Peyer's patch (tissue), 4 donors: ENCODE results near the gene LAMB3. TPM values are rescaled to one million over a fixed set of nuclear protein-coding genes. Genes with fewer than 3 reads are reported as not detected.

Experiments
- DNase-seq, 3 donors: peaks; one replicate each; pipeline ENCODE4 v3.0.0-alpha.2; 2017 to 2019
- H3K27ac ChIP-seq, 4 donors: fragments of 200-600 bp; sonication (generic); one replicate each; pipeline ENCODE4 v1.5.1; 2016 to 2019
- H3K27me3 ChIP-seq, 2 donors: fragments of 200-600 bp; sonication (generic); one replicate each; pipeline ENCODE4 v1.5.1; 2019
- H3K36me3 ChIP-seq, 3 donors: fragments of 200-600 bp; sonication (generic); one replicate each; pipeline ENCODE4 v1.5.1; 2016 to 2019
- H3K4me1 ChIP-seq, 4 donors: fragments of 200-600 bp; sonication (generic); one replicate each; pipeline ENCODE4 v1.5.1; 2016 to 2019
- H3K4me3 ChIP-seq, 4 donors: fragments of 200-600 bp; sonication (generic); 1 replicate in 3 of 4; 2 replicates in 1 of 4; pipeline ENCODE4 v1.5.1; 2016 to 2019; ENCODE audit warnings: mild to moderate bottlenecking in 1 of 4
- H3K9me3 ChIP-seq, 4 donors: fragments of 200-600 bp; sonication (generic); one replicate each; pipeline ENCODE4 v1.5.1; 2016 to 2019; ENCODE audit warnings: mild to moderate bottlenecking in 1 of 4
- POLR2A ChIP-seq, 2 donors: fragments of 450-650 bp; IDR thresholded peaks; one replicate each; pipeline ENCODE4 v1.5.1; 2017; ENCODE audit warnings: antibody characterized with exemption in 2 of 2, mild to moderate bottlenecking in 2 of 2, moderate library complexity in 2 of 2
- total RNA-seq, 4 donors: library from RNA; depleted of rRNA; stranded (reverse); fragments of >200 nt; gene quantifications; one replicate each; pipeline ENCODE4 v1.1.0, GENCODE V29; 2016
- TF ChIP-seq, protein P1 (sequence below), 6 experiments: fragments of 450-650 bp in 4 of 6; fragments of 200-600 bp in 2 of 6; sonication (generic) in 1 of 6; IDR thresholded peaks; one replicate each; pipeline ENCODE4 v1.5.1; 2017 to 2019; ENCODE audit warnings: antibody characterized with exemption in 6 of 6, mild to moderate bottlenecking in 3 of 6, moderate library complexity in 1 of 6

Gene LAMB3
- total RNA-seq, 4 donors from 2014 or later, result 9.1 to 109 (median 104) TPM

DNA sequence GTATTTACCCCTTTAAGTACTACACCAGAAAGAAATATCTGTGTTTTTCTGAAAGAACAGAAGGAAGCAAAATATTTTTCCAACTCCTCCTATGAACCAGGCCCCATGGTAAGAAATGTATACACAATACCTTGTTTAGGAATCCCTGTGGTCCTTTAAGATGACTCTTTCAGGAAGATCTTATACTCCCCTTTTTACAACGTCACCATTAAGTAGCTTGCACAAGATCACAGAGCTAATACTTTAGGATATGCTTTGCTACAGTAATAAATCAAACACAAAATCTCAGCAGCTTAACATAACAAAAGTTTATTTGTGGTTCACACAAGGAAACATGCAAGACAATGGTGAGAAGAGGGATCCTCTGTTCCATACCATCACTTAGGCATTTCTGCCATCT is 8.8 kb upstream of the LAMB3 start:
- no peak overlapping the region for H3K4me3 ChIP-seq
- H3K9me3 ChIP-seq, result no peaks in the 10 kb centered on the region
- H3K4me1 ChIP-seq, result peaks cover 0 to 32% (median 0%) of the 10 kb centered on the region in 4 donors
- no peak overlapping the region for H3K27ac ChIP-seq
- no peaks in the 10 kb centered on the region for H3K36me3 ChIP-seq
- no peaks in the 10 kb centered on the region for H3K27me3 ChIP-seq
- no peak for DNase-seq
- TF ChIP-seq POLR2A (IDR thresholded peaks at IDR 0.05), result no peak
- TF ChIP-seq, protein P1, sequence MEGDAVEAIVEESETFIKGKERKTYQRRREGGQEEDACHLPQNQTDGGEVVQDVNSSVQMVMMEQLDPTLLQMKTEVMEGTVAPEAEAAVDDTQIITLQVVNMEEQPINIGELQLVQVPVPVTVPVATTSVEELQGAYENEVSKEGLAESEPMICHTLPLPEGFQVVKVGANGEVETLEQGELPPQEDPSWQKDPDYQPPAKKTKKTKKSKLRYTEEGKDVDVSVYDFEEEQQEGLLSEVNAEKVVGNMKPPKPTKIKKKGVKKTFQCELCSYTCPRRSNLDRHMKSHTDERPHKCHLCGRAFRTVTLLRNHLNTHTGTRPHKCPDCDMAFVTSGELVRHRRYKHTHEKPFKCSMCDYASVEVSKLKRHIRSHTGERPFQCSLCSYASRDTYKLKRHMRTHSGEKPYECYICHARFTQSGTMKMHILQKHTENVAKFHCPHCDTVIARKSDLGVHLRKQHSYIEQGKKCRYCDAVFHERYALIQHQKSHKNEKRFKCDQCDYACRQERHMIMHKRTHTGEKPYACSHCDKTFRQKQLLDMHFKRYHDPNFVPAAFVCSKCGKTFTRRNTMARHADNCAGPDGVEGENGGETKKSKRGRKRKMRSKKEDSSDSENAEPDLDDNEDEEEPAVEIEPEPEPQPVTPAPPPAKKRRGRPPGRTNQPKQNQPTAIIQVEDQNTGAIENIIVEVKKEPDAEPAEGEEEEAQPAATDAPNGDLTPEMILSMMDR (IDR thresholded peaks at IDR 0.05), result no peak

DNA sequence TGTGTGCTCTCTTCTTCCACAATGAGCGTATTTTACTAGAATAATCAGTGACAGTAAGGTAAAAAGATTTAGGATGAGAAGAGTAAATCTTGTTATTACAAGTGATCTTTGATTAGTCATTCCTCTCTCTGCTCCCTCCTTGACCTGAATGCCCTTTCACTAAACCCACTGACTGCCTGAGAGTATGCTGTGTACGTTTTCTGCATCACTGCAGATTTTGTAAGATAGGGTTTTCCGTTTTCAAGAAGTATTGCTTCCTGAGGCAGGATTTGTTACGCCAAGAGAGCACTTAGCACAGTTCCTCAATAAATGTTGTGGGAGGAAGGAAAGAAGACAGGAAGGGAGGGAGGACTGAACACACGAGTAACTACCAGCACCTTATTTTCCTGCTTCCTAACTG is 7.7 kb upstream of the LAMB3 start:
- TF ChIP-seq, protein P1 (IDR thresholded peaks at IDR 0.05), result no peak
- TF ChIP-seq POLR2A (IDR thresholded peaks at IDR 0.05), result no peak
- H3K27ac ChIP-seq, result no peak overlapping the region
- peaks cover 0 to 35% (median 0%) of the 10 kb centered on the region in 4 donors for H3K4me1 ChIP-seq
- no peaks in the 10 kb centered on the region for H3K9me3 ChIP-seq
- H3K4me3 ChIP-seq, result no peak overlapping the region
- no peaks in the 10 kb centered on the region for H3K36me3 ChIP-seq
- DNase-seq, result no peak
- H3K27me3 ChIP-seq, result no peaks in the 10 kb centered on the region

GRCh38 chr1:209657918-209658317 is 5.7 kb upstream of the LAMB3 start:
- peak overlapping the region in 1 of 4 donors; percentile 93 for H3K27ac ChIP-seq
- H3K4me1 ChIP-seq, result peaks cover 0 to 53% (median 0%) of the 10 kb centered on the region in 4 donors
- no peaks in the 10 kb centered on the region for H3K36me3 ChIP-seq
- DNase-seq, result no peak
- no peaks in the 10 kb centered on the region for H3K9me3 ChIP-seq
- H3K4me3 ChIP-seq, result no peak overlapping the region
- TF ChIP-seq, protein P1 (IDR thresholded peaks at IDR 0.05), result no peak
- TF ChIP-seq POLR2A (IDR thresholded peaks at IDR 0.05), result no peak
- H3K27me3 ChIP-seq, result no peaks in the 10 kb centered on the region

DNA sequence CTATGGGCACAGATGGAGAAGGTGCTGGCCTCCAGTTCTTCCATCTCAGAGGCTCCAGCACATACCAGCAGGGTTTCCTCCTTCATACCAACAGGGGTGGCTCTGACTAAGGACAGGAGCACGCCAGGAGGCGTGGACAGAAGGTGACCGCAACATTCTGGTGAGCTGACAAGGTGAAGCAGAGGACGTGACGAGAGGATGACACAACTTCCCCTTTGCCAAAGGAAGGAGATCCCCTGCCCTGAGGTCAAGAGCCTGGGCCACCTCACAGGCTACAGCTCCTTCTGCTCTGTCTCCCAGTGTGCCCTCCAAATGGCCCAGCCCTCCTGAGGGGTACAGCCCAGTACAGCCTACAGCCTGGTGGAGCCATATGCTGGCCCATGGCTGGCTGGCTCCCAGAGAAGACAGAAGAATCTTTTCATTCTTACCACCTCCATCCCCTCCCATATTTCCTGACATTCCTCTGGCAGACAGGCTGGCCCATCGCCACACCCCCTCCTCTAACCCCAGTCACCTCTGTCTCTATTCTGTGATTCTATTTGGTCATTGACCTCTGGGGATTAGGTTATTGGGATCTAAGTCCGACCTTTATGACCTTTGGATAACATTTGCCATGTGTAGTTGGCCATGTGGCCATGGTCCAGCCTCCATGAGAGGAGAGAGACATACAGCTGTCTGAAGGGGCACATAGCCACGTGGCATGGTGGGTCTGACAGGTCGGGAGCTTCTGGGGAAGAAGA is 5.1 kb upstream of the LAMB3 start:
- no peaks in the 10 kb centered on the region for H3K27me3 ChIP-seq
- TF ChIP-seq, protein P1 (IDR thresholded peaks at IDR 0.05), result no peak
- TF ChIP-seq POLR2A (IDR thresholded peaks at IDR 0.05), result no peak
- H3K9me3 ChIP-seq, result no peaks in the 10 kb centered on the region
- H3K36me3 ChIP-seq, result no peaks in the 10 kb centered on the region
- no peak overlapping the region for H3K4me3 ChIP-seq
- DNase-seq, result no peak
- H3K4me1 ChIP-seq, result peaks cover 0 to 56% (median 0%) of the 10 kb centered on the region in 4 donors
- peak overlapping the region in 2 of 4 donors; percentile 50 to 93 for H3K27ac ChIP-seq

DNA sequence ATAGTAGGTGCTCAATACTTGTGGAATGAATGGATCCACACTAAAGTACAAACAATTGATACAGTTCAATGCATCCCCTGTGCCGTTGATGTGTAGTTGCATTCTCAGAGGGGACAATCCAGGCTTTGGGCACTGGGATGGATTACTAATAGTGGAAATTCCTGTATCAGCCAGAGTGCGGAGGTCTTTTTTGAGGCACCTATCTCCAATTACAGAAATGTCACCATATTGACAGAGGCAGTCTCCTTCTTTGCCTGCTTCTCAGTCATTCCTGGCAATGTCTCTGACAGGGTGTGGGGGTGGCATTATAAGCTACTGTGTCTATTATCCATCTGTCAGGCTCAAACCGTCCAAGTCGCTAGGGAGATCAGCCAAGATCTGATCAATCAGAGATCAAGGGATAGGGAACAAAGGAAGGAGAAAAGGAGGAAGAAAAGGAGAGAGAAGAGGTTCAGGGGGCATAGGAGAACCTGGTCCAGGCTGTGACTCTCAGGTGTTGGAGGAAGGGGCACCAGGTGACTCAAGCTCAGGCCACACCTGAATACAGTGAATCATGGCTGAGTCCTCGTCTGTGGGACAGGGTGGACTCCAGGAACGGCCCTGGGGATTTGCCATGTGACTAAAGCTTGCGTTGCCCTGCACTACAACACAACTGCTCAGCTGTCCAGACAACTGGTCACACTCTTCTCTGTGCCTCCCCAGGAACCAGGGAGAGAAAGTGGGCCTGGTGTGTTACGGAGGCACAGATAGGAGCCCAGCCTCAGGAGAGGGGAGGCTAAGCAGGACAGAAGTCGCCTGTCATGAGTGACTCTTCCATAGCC is 3.4 kb upstream of the LAMB3 start:
- TF ChIP-seq POLR2A (IDR thresholded peaks at IDR 0.05), result peak in 1 of 2 donors; percentile 62
- TF ChIP-seq, protein P1 (IDR thresholded peaks at IDR 0.05), result no peak
- DNase-seq, result peak in 2 of 3 donors; percentile 65 to 84
- Histone ChIP-seq H3K9me3 (no peaks in the 10 kb centered on the region), H3K27ac (peak overlapping the region in 2 of 4 donors; percentile 90 to 93), H3K36me3 (no peaks in the 10 kb centered on the region), H3K4me1 (peaks cover 0 to 68% (median 1%) of the 10 kb centered on the region in 4 donors), H3K27me3 (no peaks in the 10 kb centered on the region), H3K4me3 (no peak overlapping the region)
